HFF-Myc (cell line): Measurements from ENCODE around the gene ALX4.

ENCODE experiments used
- DNase-seq: peaks from one replicate; pipeline ENCODE4 v3.0.0-alpha.2; 2011; ENCODE audit warnings: low read depth; ENCODE audit errors: extremely low read depth
- H3K4me3 ChIP-seq: replicated peaks from 2 replicates; pipeline ENCODE4 v1.5.1; 2011; ENCODE audit warnings: low read depth, mild to moderate bottlenecking, control low read depth, low read length
- TF ChIP-seq, protein P1 (sequence below): IDR thresholded peaks from 2 replicates; pipeline ENCODE4 v1.5.1; 2012; ENCODE audit warnings: mild to moderate bottlenecking, low read depth, low read length, control low read depth; ENCODE audit errors: missing control alignments

Gene ALX4

DNA sequence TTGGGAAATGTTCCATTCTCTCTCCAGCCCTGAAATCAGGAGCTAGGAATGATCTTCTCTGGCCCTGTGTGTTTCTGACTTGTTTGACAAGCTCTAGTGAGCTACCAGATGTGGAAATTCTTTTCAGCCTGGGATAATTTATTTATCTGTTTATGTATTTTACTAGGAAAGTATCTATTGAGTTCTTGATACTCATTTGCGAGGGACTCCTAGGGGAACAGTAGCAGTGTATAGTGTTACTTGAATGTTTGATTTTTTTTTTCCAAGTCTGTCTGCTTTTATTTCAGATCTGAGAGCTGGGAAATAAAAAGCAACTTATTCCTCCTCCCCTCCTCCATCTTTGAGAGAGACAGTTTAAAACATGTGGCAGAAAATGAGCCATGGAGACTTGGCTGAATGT, 92.5 kb downstream of the ALX4 start:
- no peak for DNase-seq
- TF ChIP-seq, protein P1, sequence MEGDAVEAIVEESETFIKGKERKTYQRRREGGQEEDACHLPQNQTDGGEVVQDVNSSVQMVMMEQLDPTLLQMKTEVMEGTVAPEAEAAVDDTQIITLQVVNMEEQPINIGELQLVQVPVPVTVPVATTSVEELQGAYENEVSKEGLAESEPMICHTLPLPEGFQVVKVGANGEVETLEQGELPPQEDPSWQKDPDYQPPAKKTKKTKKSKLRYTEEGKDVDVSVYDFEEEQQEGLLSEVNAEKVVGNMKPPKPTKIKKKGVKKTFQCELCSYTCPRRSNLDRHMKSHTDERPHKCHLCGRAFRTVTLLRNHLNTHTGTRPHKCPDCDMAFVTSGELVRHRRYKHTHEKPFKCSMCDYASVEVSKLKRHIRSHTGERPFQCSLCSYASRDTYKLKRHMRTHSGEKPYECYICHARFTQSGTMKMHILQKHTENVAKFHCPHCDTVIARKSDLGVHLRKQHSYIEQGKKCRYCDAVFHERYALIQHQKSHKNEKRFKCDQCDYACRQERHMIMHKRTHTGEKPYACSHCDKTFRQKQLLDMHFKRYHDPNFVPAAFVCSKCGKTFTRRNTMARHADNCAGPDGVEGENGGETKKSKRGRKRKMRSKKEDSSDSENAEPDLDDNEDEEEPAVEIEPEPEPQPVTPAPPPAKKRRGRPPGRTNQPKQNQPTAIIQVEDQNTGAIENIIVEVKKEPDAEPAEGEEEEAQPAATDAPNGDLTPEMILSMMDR, result no peak

DNA sequence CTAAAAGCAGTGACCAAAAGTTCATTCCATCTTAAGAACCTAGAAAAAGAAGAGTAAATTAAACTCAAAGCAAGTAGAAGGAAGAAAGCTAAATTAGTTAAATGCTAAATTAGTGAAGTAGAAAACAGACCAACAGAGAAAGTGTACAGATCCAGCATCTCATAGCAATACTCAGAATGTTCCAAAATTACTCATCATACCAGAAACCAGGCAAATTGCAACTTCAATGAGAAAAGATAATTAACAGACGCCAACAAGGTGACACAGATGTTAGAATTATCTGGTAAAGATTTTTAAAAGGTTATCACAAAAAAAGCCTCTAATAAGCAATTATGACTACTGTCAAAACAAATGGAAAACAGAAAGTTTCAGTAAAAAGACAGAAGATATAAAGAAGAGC, 96.8 kb downstream of the ALX4 start:
- TF ChIP-seq, protein P1, result no peak
- DNase-seq, result no peak
- no peak overlapping the region for H3K4me3 ChIP-seq

More for the DNA sequence above, 92.5 kb downstream of the ALX4 start:
- no peak overlapping the region for H3K4me3 ChIP-seq

DNA sequence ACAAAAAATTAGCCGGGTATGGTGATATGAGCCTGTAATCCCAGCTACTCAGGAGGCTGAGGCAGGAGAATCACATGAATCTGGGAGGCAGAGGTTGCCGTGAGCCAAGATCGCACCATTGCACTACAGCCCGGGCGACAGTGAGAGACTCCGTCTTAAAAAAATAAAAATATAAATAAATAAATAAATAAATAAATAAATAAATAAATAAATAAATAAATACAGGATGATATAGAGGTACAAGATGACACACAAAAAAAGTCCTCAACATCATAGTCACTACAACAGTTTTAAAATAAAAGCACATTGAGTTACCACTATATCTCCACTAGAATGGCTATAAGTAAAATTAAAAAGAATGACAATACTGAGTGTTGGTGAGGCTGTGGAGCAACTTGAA, 97.8 kb downstream of the ALX4 start:
- DNase-seq, result no peak
- TF ChIP-seq, protein P1, result no peak
- H3K4me3 ChIP-seq, result no peak overlapping the region
